Astrocyte (in vitro differentiated cells and primary cell): ENCODE data around the gene CAPZA2.
"Not testable (repeated sequence)": the region's sequence is repeated elsewhere in the genome, so short reads cannot be mapped to it uniquely, and the experiment has no call there.

Source experiments
- CTCF ChIP-seq: IDR thresholded peaks from 2 replicates; pipeline ENCODE4 v1.5.1; 2011; ENCODE audit warnings: low read depth, mild to moderate bottlenecking, inconsistent platforms, low read length, moderate library complexity; ENCODE audit not compliant: insufficient read depth
- EZH2 ChIP-seq: IDR thresholded peaks from 2 replicates; pipeline ENCODE4 v1.6.1; 2012; ENCODE audit warnings: mild to moderate bottlenecking, low read length, inconsistent platforms; ENCODE audit not compliant: insufficient read depth

DNA sequence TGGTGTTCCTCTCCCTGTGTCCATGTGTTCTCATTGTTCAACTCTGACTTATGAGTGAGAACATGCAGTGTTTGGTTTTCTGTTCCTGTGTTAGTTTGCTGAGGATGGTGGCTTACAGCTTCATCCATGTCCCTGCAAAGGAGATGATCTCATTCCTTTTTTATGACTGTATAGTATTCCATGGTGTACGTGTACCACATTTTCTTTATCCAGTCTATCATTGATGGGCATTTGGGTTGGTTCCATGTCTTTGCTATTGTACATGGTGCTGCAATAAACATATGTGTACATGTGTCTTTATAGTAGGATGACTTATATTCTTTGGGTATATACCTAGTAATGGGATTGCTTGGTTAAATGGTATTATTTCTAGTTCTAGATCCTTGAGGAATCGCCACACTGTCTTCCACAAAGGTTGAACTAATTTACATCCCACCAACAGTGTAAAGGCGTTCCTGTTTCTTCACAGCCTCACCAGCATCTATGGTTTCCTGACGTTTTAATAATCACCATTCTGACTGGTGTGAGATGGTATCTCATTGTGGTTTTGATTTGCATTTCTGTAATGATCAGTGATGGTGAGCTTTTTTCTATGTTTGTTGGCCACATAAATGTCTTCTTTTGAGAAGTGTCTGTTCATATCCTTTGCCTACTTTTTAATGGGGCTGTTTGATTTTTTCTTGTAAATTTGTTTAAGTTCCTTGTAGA is 99.7 kb downstream of the CAPZA2 start:
- not testable (repeated sequence) for TF ChIP-seq EZH2, CTCF
